NCI-H526 (cell line): Measurements from ENCODE around the gene SYNPR.

ENCODE experiments used
- DNase-seq, 2 experiments: peaks; one replicate each; lab custom pipeline; 2025; lab: John Stamatoyannopoulos, UW

Gene SYNPR

DNA sequence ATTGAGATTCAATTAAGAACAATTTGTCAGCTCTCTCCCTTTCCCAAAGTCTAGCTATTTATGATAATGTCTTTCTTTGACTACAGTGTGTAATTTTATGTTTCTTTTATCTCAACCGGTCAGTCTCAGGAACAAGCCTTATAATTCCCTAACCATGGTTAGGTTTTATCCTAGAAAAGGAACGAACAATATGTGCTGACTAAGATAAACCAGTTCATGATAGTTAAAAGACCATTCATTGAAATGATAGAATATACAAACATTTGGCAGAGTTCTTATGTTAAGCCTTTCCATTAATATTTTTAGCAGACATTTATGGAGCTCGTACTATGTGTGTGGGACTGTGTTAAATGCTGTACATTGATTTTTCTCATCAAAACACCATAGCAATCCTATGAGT lies 106.3 kb downstream of the SYNPR start:
- no peak for DNase-seq

DNA sequence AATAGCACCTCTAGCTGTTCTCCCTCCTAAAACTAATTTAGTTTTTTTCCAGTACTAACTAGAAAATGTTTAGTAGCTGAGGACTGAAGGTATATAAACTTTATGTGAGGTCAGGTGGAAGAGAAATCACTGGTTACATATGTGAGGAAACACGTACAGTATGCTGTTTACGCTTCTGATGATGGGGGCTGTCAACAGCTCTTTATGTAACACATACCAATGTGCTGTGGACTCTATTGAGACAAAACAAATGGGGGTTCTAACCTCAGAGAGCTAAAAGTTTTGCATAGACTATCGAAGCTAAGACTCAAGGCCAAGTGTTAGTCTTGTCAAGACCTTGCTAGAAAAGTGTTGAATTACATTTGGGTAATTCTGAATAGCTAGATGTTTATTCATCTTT lies 107.5 kb downstream of the SYNPR start:
- DNase-seq = no peak

DNA sequence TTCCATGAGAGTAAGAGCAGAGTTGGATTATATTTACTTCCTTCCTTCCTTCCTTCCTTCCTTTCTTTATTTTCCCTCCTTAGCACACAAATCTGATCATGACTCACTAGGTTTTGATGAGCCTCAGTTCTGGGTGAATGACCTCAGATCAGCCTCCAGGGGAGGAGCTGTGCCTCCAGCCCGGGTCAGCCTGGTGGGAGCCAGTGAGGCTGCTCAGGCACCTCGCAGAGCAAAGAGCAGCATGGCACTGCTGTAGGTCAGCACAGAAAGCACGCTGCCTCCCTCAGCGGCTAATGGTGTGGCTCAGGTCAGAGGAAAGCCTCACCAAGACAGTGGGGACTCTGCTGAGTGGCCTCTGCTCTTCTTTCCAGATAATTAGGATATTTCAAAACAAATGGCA lies 108.5 kb downstream of the SYNPR start:
- DNase-seq = no peak

DNA sequence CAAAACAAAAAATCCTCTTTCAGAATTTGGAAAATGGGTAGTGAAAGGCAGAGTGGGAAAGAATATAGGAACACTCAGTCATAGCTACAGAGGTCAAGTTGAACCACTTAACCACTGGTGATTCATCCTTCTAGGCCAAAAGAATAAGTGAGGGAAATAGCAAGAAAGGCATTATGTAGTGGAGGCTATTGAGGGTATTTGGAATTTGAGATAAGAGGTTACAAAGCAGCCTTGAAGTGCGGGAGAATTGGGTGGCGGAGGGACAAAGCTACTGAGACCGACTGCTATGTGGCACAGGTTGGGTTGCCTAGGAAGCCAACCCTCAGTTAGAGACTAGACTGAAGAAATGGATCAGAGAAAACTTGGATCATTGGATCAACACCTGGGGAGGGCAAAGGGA lies 109.5 kb downstream of the SYNPR start:
- no peak for DNase-seq

DNA sequence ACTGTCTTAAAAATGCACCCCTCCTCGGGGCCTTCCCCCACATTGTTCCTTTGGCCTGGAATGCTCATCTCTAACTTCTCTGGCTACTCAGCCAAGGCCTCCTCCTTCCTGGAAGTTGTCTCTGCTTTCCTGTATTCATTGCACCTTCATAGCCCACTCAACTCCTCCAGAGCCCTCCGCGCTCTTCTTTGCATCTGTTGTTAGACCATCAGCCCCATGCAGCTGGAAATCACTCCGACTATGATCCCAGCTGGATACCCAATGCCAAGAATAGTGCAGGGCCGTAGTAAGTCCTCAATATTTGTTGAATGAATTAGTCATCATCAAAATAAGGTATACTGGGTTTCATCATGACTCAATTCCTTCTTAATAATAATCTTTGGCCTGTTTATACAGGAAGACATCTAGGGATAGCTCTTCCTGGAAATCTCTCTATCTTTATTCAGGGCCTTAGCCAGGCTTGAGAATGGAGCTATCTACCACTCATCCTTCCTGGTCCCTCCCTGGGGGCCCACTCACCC lies 112.7 kb downstream of the SYNPR start:
- DNase-seq = no peak

DNA sequence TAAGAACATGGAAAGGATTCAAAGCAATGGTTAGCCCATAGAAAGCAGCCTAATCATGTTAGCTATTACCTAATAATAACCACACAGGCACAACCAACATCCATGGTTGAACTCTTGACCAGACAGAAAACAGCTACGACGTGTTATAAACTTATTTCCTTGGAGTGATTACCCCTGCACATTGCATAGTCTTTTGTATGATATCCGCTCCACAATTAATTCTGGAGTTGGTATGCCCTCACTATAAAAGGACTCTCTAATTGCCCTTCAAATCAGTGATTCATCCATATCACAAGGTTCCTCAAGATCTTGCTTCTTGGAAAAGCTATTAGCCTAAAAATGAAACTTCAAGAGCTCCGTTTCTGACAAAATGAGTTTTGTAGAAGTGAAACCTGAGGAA lies 117.9 kb downstream of the SYNPR start:
- no peak for DNase-seq

DNA sequence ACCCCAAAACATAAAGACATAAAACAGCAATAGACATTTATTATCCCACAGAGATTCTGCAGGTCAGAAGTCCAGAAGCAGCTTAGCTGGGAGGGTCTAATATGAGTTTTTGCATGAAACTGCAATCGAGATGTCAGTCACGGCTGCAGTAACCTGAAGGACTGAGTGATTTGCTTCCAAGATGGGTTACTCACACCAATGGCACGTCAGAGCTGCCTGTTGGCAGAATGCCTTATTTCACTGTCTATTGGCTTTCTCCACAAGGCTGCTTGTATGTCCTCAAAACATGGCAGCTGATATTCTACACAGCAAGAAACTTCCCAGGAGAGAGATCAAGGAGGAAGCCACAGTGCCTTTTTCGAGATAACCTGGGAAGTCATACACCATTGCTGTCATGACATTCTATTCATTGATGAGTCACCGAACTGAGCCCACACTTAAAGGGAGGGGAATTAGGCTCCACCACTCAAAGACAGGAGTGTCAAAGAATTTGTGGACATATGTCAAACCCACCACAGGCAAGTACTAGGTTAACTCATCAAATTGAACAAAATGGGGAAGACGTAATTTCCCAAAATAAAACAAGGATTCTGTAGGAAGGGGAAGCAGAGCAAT lies 122.2 kb downstream of the SYNPR start:
- no peak for DNase-seq

DNA sequence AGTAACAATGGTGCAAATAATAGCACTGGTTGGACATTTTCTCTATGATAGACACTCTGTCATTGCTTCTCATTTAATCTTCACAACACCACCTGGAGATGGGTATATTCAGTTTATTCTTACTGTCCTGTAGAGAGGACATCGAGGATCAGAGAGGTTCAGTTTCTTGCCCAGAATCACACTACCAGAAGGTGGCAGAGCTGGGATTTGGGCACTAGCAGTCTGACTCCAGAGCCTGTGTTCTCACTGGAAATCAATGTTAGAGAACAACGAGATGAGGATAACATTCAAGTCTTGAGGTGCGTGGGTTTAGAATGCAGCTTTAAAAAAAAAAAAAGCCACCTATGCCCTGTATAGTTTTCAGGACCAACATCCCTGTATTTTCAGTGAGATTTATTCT lies 127.8 kb downstream of the SYNPR start:
- no peak for DNase-seq

DNA sequence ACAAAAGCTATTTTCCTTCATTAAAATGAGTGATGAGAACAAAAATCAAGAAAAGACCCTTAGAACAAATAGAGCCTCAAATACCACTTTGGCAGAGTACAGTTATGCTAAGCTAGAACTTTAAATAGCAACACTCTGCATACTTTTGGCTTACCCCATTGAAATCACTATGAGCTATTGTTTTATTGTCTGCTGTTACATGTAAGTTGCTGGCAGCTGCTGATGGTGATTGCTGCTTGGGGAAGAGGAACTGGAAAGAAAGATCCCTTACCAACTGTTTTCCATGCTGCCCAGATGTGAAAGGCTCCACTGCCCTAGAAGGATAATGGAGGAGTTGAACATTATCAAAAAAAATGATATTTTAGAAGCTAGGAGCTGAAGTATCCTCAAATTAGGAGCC lies 135.4 kb downstream of the SYNPR start:
- no peak for DNase-seq

DNA sequence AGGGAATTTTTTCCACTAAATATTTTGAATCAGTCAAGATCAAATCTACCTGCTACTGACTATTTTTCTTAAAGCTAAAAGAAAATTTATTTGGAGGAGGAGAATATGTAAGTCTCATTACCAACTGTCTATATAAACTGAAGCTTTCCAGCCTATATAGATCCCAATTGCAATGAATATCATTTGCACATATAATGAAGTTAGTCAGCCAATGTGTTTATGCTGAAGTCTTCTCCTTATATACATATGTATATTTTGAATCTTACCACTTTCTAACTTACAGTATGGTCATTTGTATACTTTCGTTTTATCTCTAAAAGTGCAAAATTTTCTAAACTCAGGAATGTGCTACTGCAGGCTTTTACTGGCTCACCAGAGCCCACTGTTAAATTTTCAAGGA lies 136.5 kb downstream of the SYNPR start:
- no peak for DNase-seq

DNA sequence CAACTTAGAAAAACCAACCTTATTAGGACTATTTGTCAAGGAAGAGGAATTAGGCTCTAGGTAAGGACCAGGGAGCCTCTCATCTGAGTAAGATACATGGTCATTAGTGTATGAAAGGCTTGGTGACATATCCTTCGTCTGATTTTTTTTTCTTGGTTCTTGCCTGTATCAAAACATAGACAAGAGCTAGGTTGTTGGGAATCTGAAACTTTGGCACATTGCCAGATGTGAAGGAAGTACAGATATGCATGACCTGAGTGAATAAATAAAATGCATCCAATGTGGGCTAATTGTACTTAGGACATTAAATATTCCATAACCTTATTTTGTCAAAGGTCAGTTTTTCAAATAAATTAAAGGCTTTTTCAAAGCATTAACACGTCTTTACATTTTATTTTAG lies 151.8 kb downstream of the SYNPR start:
- DNase-seq = no peak

DNA sequence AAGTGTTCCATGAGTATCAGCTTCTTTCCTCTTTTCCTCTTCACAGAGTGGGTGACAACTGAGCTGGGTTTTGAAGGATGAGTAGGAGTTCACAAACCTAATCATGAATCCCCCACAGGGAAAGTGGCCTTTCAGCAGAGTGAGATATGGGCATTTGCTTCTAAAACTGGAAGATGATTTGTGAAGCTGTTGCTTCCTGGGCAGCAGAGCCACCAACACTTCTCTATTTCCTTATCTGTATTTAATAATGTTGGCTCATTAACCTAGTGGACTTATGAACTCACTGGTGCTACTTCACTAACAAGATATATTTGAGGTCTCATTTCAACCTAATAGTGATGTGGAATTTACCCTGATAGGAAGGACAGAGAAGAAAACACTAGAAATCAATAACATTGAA lies 152.8 kb downstream of the SYNPR start:
- DNase-seq = no peak

DNA sequence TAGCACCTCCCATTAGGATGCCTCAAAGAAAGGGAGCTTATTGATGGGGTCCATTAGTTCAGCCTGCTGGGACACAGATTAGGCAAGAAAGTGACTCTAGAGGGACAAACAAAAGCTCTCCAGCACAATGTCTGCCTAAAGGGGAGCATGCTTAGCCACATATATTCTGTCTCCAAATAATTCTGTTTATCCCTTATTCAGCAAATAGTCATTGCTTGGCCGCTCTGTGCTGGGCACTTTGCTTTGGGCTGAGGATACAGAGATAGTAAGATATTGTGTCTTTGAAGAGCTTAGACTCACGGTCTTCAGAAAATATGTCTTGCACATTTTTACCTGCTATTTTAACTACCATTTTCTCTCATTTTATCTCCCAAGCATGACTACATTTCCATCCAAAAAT lies 159.8 kb downstream of the SYNPR start:
- DNase-seq = no peak

DNA sequence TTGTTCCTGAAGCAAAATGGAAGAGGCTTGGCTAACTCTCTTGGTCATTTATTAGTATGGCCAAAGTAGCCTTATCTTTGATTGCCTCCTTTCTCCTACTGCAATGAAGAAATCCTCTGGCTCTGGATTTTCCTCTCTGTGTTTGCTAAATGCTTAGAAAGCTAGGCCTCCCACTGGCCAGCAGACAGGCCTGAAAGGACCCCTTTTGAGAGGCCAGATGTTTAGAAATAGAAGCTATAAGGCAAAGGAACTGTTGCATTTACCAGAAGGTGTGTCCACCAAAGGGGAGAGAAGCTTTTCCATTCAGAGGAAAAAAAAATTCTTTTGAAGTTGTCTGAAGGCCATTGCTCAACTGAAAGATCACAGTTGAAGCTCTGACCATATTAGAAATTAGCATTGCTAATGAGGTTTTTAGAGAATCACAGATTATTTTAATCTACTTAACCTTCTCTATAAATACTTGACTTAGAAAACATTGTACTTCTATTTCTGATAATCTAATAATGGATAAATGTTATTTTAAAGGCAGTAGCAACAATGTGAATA lies 160.8 kb downstream of the SYNPR start:
- no peak for DNase-seq

DNA sequence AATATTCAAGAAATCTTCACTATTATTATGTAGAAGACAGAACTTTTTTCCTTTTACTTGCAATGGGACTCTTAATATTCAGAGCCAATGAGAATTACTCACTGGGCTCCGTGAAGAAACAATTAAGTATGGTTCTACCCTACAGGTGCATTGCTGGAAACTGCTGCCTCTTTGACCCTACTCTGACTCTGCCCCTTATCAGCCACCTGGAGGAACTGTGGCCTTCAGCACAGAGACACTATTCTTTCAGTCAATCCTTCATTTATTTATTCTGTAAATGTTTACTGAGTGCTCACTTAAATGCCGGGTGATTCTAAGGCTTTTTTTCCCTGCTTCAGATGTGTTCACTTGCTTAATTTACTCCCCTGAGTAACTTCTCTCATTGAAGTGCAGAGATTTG lies 163.2 kb downstream of the SYNPR start:
- no peak for DNase-seq

DNA sequence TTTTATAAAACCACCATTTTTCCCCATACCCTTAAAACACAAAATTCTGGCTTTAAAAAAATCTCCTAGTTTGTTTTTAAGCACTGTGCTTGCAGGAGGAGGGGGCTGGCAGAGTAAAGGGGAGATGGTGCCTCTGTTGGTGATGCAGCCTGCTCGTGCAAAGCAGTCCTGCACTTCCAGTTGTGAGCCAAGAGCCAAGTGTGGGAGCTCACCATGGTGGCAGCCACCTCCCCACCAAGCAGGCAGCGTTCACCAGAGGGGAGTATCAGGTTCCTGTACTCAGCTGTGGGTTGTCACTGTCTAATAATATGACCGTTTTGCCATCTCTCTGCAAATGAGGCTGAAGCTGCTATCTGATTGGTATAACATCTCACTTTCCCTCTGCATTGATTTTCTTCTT lies 164.8 kb downstream of the SYNPR start:
- DNase-seq = peak; percentile 26 to 62

DNA sequence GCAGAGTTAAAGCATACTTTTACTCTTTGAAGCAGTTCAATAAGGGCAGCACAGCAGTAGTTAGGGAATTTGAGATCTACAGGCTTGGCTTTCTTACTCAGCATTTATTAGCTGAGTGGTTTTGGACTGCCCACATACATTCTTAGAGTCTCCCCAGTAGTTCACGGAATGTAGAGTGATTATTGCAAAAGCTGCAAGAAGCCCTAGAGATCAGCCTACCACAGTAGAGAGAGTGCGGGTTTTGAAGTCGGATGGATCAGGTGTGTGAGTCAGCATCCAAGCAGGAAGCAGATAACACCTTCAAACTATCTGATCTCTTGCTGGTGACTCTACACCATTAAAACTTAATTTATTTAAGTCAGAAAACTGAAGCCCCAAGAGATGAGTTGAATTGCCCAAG lies 171.9 kb downstream of the SYNPR start:
- DNase-seq = no peak

DNA sequence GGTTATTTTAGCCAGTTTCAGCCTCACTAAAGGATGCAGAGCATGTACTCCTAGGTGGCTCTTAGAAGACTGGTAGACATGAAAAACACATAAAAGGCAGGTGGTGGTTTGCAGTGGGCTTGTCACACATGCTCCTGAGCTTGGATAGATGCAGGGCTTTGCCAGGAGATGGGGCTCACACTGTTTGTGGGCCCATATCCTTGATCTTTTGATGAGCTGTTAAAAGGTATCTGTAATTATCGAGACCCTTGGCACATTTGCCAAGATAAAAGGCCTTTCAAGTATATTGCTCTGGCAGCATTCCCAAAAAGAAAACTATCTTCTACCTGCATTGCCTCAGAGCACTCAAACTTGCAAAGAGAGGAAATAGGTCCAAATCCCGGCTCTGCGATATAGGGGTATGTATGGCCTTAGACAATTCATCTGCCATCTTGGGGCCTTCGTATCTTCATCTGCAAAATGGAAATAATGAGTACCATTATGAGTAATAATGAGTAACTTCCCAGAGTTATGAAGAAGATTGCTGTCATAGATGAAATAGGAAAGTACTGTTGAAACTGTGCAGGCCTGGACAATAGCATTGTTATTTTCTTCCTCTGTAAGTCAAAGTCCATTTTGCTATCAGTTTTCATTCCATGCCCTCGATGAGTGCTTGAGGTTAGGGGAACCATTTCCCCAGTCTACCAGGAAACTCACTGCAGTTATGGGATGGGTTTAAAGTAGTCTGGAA lies 172.7 kb downstream of the SYNPR start:
- DNase-seq = peak in 1 of 2 experiments; percentile 5

DNA sequence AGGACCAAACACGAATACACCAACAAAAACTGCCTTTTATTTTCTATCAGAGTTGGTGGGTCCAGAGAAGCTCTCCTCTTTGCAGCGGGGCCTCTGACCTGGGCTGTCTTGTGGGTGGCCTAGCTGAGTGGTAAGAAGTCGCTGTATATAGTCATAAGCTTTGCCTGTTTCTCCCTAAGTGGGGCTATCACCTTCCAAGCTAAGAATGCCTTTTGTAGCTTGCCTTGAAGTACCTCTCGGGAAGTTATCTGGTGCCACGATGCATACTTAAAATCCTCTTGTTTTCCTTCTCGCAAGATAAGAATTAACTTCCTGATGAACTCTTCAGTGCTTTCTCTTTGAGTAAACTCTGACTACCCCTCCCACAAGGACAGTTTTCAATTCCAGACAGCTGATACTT lies 178.8 kb downstream of the SYNPR start:
- no peak for DNase-seq

DNA sequence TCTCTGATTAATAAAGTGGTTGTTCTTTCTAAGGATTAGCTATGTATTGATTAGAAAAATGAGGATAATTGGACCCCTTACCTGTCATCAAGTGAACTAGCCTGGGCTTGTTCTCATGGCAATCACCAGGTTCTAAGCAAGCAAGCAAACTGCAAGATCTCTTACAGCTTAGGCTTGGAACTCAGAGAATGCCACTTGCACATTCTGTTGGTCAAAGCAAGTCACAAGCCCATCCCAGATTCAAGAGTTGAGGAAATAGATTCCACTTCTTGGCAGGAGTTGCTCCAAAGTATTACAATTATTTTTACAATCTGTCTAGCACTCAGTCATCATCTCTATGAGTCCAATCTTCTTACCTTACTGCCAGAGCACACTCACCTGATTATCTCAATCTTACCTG lies 180.3 kb downstream of the SYNPR start:
- DNase-seq = no peak

DNA sequence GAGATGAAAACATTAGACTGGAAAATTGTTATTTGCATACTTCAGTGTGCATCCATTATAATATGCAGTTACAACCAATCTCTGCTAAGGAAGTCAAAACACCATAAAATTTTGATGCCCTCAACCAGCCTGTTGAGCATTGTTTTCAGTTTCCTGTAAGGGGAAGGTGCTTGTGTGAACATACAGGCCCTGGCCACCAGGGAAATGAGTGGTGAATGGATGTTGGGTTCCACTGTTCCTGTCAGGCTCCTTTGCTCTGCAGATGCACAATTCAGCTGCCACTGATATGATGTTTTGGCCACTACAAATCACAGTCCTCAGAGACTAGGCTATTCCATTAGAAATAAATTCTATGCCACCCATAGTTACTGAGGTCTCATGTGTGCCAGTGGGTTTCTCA lies 184.6 kb downstream of the SYNPR start:
- peak; percentile 72 to 75 for DNase-seq

DNA sequence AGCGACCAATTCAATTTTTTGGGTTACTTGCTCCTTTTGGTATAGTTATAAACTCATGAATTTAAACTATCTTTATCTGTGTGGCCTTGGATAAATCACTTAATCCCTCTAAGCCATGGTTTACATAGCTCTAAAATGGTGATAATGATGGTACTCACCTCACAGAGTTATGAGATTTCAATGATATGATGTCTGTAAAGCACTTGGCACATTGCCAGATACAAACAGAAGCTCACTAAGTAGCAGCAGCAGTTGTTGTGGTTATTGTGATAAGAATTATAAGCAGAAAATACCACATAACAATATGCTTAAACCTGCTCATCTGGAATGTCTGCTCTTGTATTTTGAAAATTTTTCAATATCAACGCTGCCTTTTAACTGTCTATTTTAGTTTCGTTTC lies 189.3 kb downstream of the SYNPR start:
- DNase-seq = no peak

DNA sequence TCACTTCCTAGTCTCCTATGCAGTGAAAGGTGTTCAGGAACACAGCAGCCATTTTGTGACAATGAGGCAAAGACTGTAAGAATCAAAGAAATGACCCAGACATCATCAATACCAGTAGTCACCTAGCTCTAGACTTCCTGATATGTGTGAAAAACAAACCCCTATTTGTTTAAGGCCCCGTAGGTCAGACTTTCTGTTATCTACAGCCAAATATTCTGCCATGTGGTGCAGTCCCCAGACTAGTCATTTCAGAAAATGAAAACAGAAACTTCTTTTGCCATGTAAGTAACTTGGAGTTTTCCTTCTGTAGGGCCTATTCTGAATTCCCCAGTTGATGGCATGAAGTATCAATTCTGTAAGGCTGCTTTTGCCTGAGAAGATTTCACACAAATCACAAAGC lies 192.6 kb downstream of the SYNPR start:
- no peak for DNase-seq

DNA sequence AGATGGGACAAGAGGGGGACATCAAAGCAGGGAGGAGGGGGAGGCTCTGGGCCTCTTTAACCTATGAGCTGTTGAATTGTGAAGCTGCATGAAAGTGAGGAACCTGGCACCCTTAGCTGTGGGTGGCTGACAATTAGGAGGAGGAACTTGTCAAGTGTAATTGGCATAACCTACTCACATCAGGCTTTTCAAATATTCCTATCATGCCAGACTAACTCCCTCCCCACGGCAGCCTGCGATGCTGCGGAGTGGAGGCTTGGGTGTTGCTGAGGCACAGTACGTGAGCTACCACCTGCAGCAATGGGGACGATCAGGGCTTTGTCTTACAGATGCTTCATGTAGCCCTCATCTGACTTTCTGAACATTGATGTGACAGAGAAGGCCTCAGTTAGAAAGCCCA lies 193.7 kb downstream of the SYNPR start:
- DNase-seq = no peak
